Upper lobe of right lung (tissue), 1 donor: ENCODE measurements around the gene TENT4A. TPM values are rescaled to one million over a fixed set of nuclear protein-coding genes. Genes with fewer than 3 reads are reported as not detected.
A peak's percentile ranks its signal among the peaks of the same experiment; 100 is the strongest.

Experiments
- ATAC-seq: fragments of 200-7000 bp; cut with Tn5 transposase; one replicate; pipeline ENCODE4 v1.9.1; 2020; ENCODE audit warnings: mild to moderate bottlenecking, moderate library complexity
- DNase-seq: peaks from one replicate; pipeline ENCODE4 v3.0.0-alpha.2; 2020
- H3K27ac ChIP-seq: fragments of 200-600 bp; one replicate; pipeline ENCODE4 v1.8.0; 2022
- H3K27me3 ChIP-seq: fragments of 200-600 bp; one replicate; pipeline ENCODE4 v1.8.0; 2022; ENCODE audit warnings: mild to moderate bottlenecking
- H3K36me3 ChIP-seq: fragments of 200-600 bp; one replicate; pipeline ENCODE4 v1.8.0; 2022
- H3K4me1 ChIP-seq: fragments of 200-600 bp; one replicate; pipeline ENCODE4 v1.8.0; 2022
- H3K4me3 ChIP-seq: fragments of 200-600 bp; one replicate; pipeline ENCODE4 v1.8.0; 2022; ENCODE audit warnings: mild to moderate bottlenecking
- H3K9me3 ChIP-seq: fragments of 200-600 bp; one replicate; pipeline ENCODE4 v1.8.0; 2022
- intact Hi-C: fragments of 100-400 bp; cut with DNase I; formaldehyde crosslinking; loops from one replicate; pipeline ENCODE4 v1.11.0; 2022
- total RNA-seq: library from RNA; stranded (reverse); fragmentation: NEBNext Ultra II Directional; extraction: Animal tissue kit (Norgen Biotek cat#: 25700); gene quantifications from one replicate; pipeline ENCODE4 v1.2.1, GENCODE V29; 2021
- TF ChIP-seq, protein P1 (sequence below): fragments of 200-600 bp; IDR thresholded peaks from one replicate; pipeline ENCODE4 v1.8.0; 2022; ENCODE audit warnings: antibody characterized with exemption
- donor health status: DM: no; HTN: yes; CAD: no; lungs with severe emphysema.

TENT4A gene
- total RNA-seq, 1 donor from 2014 or later, result 19.9 TPM

DNA sequence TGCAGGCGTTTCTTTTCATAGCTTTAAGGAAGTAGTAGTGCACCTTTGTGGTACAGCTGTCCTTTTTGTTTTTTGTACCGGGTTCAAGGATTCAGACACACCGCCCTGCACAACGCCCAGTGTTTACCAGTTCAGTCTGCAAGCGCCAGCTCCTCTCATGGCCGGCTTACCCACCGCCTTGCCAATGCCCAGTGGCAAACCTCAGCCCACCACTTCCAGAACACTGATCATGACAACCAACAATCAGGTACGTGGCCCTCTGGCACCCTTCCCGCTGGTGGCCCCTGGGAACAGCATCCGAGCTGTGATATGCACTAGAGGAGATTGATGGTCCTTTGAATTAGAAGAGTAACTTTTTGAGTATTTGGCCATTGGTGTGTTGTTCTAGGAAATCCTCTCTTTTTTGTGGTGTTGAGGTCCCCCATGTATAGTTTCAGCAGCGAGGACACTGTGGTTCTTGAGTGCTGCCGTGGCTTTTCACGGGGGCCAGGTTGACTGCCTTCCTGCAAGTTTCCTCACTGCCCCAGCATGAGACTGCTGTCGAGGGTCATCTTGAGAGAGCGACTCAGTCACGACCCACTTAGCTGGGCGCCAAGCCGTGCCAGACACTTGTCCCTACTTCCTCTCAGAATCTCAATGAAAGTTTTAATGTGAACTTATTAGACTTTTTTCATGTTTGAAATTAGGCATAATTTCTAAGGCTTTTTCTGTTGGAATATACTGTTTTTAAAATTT lies 37.9 kb downstream of the TENT4A start:
- intact Hi-C loops, result no loop called here
- no peaks in the 10 kb centered on the region for H3K9me3 ChIP-seq
- no peak overlapping the region for H3K27ac ChIP-seq
- no peak overlapping the region for H3K4me3 ChIP-seq
- TF ChIP-seq, protein P1, sequence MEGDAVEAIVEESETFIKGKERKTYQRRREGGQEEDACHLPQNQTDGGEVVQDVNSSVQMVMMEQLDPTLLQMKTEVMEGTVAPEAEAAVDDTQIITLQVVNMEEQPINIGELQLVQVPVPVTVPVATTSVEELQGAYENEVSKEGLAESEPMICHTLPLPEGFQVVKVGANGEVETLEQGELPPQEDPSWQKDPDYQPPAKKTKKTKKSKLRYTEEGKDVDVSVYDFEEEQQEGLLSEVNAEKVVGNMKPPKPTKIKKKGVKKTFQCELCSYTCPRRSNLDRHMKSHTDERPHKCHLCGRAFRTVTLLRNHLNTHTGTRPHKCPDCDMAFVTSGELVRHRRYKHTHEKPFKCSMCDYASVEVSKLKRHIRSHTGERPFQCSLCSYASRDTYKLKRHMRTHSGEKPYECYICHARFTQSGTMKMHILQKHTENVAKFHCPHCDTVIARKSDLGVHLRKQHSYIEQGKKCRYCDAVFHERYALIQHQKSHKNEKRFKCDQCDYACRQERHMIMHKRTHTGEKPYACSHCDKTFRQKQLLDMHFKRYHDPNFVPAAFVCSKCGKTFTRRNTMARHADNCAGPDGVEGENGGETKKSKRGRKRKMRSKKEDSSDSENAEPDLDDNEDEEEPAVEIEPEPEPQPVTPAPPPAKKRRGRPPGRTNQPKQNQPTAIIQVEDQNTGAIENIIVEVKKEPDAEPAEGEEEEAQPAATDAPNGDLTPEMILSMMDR, result no peak
- peak; percentile 37 for DNase-seq
- no peaks in the 10 kb centered on the region for H3K4me1 ChIP-seq
- no peak for ATAC-seq
- H3K27me3 ChIP-seq, result no peaks in the 10 kb centered on the region
- peaks cover 100% of the 10 kb centered on the region for H3K36me3 ChIP-seq

DNA sequence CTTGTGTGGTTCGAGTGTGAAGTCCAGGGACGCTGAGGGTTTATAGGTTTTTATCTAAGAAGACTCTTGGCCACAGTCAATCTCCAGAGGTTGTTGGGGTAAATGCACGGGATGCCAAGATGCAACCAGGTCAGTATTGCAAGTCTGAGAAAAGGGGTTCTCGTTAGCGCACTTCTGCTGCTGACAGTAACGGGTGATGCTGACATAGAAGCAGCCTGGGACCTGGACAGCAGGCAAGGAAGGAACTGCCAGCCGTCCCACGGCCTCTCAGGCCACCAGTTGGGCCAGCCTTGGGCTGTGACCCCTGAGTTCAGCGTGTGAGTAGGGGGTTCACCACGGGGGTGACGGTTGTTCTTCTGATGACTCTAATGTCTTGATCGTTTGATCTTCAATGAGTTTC lies 39.0 kb downstream of the TENT4A start:
- H3K36me3 ChIP-seq, result peaks cover 100% of the 10 kb centered on the region
- H3K4me1 ChIP-seq, result no peaks in the 10 kb centered on the region
- intact Hi-C loops, result no loop called here
- peak; percentile 41 for DNase-seq
- no peak overlapping the region for H3K27ac ChIP-seq
- TF ChIP-seq, protein P1, result no peak
- H3K4me3 ChIP-seq, result no peak overlapping the region
- no peak for ATAC-seq
- no peaks in the 10 kb centered on the region for H3K27me3 ChIP-seq
- H3K9me3 ChIP-seq, result no peaks in the 10 kb centered on the region

DNA sequence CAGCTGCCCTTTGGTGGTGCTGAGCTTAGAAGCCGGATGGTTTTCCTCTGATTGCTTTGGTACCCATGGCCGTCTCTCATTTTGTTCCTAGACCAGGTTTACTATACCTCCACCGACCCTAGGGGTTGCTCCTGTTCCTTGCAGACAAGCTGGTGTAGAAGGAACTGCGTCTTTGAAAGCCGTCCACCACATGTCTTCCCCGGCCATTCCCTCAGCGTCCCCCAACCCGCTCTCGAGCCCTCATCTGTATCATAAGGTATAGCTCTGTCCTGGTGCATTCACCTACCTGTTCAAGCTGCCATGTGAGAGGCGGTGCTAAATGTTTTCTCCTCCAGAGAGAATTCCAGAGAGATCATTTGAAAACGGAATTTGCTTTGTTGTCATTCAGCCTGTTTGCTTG lies 39.5 kb downstream of the TENT4A start:
- H3K27me3 ChIP-seq, result no peaks in the 10 kb centered on the region
- intact Hi-C loops, result no loop called here
- TF ChIP-seq, protein P1, result no peak
- peaks cover 94% of the 10 kb centered on the region for H3K36me3 ChIP-seq
- no peak for ATAC-seq
- peak; percentile 15 for DNase-seq
- H3K4me3 ChIP-seq, result no peak overlapping the region
- no peaks in the 10 kb centered on the region for H3K4me1 ChIP-seq
- H3K27ac ChIP-seq, result no peak overlapping the region
- no peaks in the 10 kb centered on the region for H3K9me3 ChIP-seq

DNA sequence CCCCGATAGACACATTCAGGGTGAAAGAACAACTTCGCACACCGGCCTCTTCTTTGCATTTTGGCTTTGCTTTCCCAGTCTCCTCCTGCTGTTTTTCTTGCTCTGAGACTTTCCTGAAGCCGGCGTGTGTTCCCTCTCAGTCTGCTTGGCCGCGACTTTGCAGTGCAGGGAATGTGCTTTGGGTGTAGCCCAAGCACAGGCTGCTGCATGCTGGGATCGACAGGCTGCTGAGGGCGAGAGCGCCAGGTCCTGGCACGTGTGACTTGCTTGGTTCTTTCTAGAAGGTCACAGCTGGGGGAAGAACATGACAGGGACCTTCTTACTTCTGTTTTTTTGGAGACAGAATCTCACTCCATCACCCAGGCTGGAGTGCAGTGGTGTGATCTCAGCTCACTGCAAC lies 40.6 kb downstream of the TENT4A start:
- no peaks in the 10 kb centered on the region for H3K4me1 ChIP-seq
- H3K4me3 ChIP-seq, result no peak overlapping the region
- intact Hi-C loops, result no loop called here
- no peaks in the 10 kb centered on the region for H3K27me3 ChIP-seq
- no peaks in the 10 kb centered on the region for H3K9me3 ChIP-seq
- ATAC-seq (no peak), DNase-seq (peak; percentile 45)
- no peak overlapping the region for H3K27ac ChIP-seq
- peaks cover 83% of the 10 kb centered on the region for H3K36me3 ChIP-seq
- TF ChIP-seq, protein P1, result no peak

DNA sequence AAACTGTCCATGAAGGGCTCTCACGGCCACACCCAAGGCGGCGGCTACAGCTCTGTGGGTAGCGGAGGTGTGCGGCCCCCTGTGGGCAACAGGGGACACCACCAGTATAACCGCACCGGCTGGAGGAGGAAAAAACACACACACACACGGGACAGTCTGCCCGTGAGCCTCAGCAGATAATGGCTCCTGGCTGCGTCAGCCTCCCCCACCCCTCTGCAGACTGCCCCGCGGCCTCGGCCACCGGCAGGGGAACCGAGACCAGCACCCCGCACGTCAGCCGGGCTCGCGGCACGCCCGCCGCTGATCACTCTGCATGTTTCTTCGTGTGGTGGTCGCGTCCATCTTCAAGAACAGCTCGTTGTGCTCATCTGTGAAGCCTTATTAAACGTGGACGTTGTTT lies 41.5 kb downstream of the TENT4A start:
- Histone ChIP-seq H3K9me3 (no peaks in the 10 kb centered on the region), H3K27me3 (no peaks in the 10 kb centered on the region), H3K36me3 (peaks cover 74% of the 10 kb centered on the region), H3K4me3 (no peak overlapping the region), H3K4me1 (no peaks in the 10 kb centered on the region), H3K27ac (no peak overlapping the region)
- TF ChIP-seq, protein P1, result no peak
- DNase-seq, result peak; percentile 55
- no peak for ATAC-seq
- intact Hi-C loops, result no loop called here

DNA sequence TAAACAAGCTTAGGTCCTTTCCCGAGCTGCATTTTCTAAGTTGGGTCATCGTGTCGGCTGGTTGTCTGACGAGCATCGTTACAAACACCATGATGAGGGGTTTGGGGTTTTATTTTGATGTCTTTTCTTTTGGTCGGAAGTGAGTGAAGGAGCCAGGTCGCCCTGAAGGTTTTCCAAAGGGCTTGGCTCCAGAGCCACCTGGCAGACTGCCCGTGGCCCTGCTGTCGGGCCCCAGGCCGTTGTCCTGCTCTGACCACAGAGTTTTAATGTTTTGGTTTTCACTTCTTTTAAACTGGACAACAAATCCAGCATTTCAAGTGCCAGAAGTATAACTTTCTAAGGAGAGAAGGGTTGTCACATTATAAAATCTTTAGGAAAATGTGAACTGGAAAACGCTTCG lies 42.3 kb downstream of the TENT4A start:
- Histone ChIP-seq H3K27me3 (no peaks in the 10 kb centered on the region), H3K27ac (no peak overlapping the region), H3K4me1 (no peaks in the 10 kb centered on the region), H3K36me3 (peaks cover 67% of the 10 kb centered on the region), H3K4me3 (no peak overlapping the region), H3K9me3 (no peaks in the 10 kb centered on the region)
- intact Hi-C loops, result no loop called here
- ATAC-seq (no peak), DNase-seq (peak; percentile 37)
- TF ChIP-seq, protein P1, result no peak
